Neutrophil (primary cell): Measurements from ENCODE around the gene IZUMO1.
A peak's percentile ranks its signal among the peaks of the same experiment; 100 is the strongest.
"Not testable (repeated sequence)": the region's sequence is repeated elsewhere in the genome, so short reads cannot be mapped to it uniquely, and the experiment has no call there.

Source experiments
- H3K27ac ChIP-seq: fragments of 200-600 bp; sonication (generic); 2 replicates; pipeline ENCODE4 v1.5.1; 2016; ENCODE audit warnings: mild to moderate bottlenecking, moderate library complexity
- H3K27me3 ChIP-seq: fragments of 200-600 bp; sonication (generic); 2 replicates; pipeline ENCODE4 v1.6.0; 2016; ENCODE audit warnings: mild to moderate bottlenecking
- H3K36me3 ChIP-seq: fragments of 200-600 bp; sonication (generic); 2 replicates; pipeline ENCODE4 v1.5.1; 2017
- H3K4me1 ChIP-seq, 2 experiments: fragments of 200-600 bp in 1 of 2; sonication (generic) in 1 of 2; 1 replicate in 1 of 2; 2 replicates in 1 of 2; pipeline versions ENCODE4 v1.5.1 to v1.6.1; 2013 to 2016; ENCODE audit warnings: low read depth in 1 of 2, low read length in 1 of 2, mild to moderate bottlenecking in 1 of 2, moderate library complexity in 1 of 2; ENCODE audit not compliant: control insufficient read depth in 1 of 2, insufficient read depth in 1 of 2
- H3K4me3 ChIP-seq, 2 experiments: fragments of 200-600 bp in 1 of 2; sonication (generic) in 1 of 2; 1 replicate in 1 of 2; 2 replicates in 1 of 2; pipeline ENCODE4 v1.5.1; 2013 to 2016; ENCODE audit warnings: low read depth in 1 of 2, low read length in 1 of 2, mild to moderate bottlenecking in 1 of 2, moderate library complexity in 1 of 2
- H3K9me3 ChIP-seq: fragments of 200-600 bp; sonication (generic); 2 replicates; pipeline ENCODE4 v1.5.1; 2016
- TF ChIP-seq, protein P1 (sequence below): fragments of 200-600 bp; sonication (generic); IDR thresholded peaks from 2 replicates; pipeline ENCODE4 v1.5.1; 2016; ENCODE audit warnings: antibody characterized with exemption

Gene IZUMO1

DNA sequence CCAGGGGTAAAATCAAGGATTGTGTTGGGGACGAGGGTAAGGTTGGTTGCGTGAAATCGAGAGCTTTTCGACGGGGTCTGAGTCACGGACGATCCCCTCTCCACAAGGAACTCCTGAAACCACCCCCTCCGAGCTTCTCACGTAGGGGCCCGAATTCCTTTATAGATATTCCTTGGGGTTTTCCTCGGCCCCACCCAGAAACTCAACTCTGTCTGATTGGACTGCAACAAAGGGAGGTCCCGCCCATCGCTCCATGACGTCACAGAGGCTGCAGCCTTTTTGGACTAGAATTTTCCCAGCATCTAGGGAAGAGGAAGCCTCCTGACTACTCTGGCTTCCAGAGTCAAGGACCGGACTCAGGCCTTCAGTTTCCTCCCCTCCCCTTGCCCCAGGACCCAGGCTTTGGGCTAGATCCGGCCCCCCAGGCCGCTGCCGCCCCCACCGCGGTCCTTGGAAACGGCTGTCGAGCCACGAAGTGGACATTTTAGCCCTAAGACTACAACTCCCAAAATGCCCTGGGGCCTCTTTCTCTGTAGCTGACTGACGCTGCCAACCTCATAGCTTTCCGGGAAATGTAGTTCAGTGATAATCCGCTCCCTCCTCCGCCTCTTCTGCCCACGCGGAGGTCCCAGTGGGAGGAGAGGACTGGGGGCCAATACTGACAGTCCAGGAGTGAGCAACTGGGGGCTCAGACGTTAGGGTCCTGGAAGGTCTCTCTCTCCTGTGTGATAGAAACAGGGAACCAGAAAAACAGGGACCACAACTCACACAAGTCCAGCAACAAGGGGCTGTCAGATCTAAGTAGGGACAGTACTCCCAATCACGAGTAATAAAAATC lies at the start of gene IZUMO1:
Gene IZUMO1, minus strand, starts transcription at position 172 of the 838 bp plus-strand sequence. CDS start 1,050 bp downstream, outside the sequence.
- no peaks in the 10 kb centered on the region for H3K4me1 ChIP-seq
- TF ChIP-seq, protein P1, sequence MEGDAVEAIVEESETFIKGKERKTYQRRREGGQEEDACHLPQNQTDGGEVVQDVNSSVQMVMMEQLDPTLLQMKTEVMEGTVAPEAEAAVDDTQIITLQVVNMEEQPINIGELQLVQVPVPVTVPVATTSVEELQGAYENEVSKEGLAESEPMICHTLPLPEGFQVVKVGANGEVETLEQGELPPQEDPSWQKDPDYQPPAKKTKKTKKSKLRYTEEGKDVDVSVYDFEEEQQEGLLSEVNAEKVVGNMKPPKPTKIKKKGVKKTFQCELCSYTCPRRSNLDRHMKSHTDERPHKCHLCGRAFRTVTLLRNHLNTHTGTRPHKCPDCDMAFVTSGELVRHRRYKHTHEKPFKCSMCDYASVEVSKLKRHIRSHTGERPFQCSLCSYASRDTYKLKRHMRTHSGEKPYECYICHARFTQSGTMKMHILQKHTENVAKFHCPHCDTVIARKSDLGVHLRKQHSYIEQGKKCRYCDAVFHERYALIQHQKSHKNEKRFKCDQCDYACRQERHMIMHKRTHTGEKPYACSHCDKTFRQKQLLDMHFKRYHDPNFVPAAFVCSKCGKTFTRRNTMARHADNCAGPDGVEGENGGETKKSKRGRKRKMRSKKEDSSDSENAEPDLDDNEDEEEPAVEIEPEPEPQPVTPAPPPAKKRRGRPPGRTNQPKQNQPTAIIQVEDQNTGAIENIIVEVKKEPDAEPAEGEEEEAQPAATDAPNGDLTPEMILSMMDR: no peak
- peaks cover 96% of the 10 kb centered on the region for H3K27me3 ChIP-seq
- H3K27ac ChIP-seq: no peak within 1 kb of the TSS
- no peaks in the 10 kb centered on the region for H3K36me3 ChIP-seq
- H3K4me3 ChIP-seq: no peak within 1 kb of the TSS
- H3K9me3 ChIP-seq: no peaks in the 10 kb centered on the region

DNA sequence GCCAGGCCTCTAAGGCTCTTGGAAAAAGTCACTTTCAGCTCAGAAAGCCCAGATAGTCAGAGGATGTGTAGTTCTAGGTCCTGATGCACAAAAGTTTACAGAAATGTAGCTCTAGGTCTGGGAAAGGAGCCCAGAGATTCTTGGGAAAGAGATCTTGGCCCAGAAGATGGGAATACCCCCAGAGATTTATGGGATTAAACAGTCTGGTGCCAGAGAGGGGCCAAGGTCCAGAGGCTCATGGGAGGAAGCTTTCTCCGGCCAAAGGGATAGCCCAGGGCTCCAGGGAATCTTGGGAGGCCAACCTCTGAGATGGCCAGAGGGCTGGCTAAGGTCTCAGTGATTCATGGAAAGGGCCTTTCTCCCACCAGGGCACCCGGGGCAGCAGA lies 49.0 kb upstream of the IZUMO1 start:
- H3K36me3 ChIP-seq: no peaks in the 10 kb centered on the region
- peak overlapping the region in 1 of 2 experiments; percentile 60 for H3K4me3 ChIP-seq
- H3K9me3 ChIP-seq: no peaks in the 10 kb centered on the region
- H3K4me1 ChIP-seq: peaks cover 0 to 6% of the 10 kb centered on the region in 2 experiments
- H3K27me3 ChIP-seq: no peaks in the 10 kb centered on the region
- TF ChIP-seq, protein P1: no peak
- no peak overlapping the region for H3K27ac ChIP-seq

DNA sequence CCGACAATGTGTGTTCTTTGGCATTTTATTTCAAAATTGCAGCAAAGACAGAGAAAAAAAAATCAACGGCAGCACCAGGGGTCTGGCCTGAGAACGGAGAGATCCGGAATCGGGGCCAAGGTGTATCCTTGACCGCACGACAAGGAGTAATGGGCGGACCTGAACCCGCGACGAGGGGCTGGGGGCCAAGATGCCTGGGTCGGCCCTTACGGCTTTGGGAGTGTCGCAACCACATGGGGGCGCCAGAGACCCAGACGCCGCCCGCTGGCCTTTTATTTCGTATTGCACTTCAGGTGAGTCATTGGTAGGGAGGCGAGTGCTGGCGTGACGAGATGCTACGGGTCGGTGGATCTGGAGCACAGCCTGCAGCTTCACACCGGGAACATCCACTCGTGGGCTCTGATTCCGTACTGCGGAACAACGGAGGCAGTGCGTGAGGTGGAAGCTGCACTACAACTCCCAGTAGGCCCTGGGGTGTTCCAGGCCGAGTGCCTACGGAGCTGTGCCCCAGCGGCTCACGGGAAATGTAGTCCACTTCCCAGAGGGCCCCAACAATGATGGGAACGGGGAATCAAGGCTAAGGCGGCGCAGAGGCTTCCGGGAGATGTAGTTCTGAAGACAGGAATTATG lies 48.5 kb upstream of the IZUMO1 start:
- Histone ChIP-seq H3K4me3 (peak overlapping the region; percentile 53 to 60), H3K27ac (no peak overlapping the region), H3K36me3 (no peaks in the 10 kb centered on the region), H3K27me3 (no peaks in the 10 kb centered on the region), H3K4me1 (peaks cover 0 to 6% of the 10 kb centered on the region in 2 experiments), H3K9me3 (no peaks in the 10 kb centered on the region)
- TF ChIP-seq, protein P1: peak; percentile 67

DNA sequence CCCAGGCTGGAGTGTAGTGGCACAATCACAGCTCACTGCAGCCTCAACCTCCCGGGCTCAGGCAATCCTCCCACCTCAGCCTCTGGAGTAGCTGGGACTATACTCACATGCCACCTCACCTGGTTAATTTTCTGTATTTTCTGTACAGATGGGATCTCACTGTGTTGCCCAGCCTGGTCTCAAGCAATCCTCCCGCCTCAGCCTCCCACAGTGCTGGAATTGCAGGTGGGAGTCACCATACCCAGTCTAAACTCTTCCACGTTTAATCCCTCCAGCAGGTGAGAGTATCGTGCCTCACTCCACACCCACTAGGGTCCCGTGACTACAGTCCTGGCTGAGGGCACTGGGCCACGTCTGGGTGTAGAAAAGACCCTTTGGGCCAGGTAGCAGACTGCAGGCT lies 47.6 kb upstream of the IZUMO1 start:
- H3K27ac ChIP-seq: no peak overlapping the region
- TF ChIP-seq, protein P1: no peak

DNA sequence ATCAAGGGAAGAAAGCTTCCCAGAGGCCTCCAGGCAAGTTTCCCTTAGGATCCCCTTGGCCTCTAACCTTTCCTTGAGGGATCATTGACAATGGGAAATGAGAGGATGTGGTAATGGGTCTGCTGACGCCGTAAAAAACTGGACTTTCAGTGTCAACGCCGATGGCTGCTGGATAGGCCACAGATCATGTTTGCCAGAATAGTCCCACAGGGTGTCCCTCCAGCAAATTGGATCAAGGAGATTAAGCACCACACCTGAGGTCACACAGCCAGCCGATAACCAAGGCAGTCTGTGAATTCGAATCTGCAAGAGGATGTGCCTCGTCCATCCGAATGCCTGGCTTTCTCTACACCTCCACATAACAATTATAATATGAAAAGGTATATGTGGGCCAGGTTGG lies 46.6 kb upstream of the IZUMO1 start:
- Histone ChIP-seq H3K27ac (no peak overlapping the region), H3K9me3 (no peaks in the 10 kb centered on the region), H3K4me3 (no peak overlapping the region), H3K4me1 (peaks cover 0 to 6% of the 10 kb centered on the region in 2 experiments), H3K36me3 (no peaks in the 10 kb centered on the region), H3K27me3 (no peaks in the 10 kb centered on the region)
- TF ChIP-seq, protein P1: no peak

More for the DNA sequence above, 47.6 kb upstream of the IZUMO1 start:
- Histone ChIP-seq H3K36me3 (no peaks in the 10 kb centered on the region), H3K27me3 (no peaks in the 10 kb centered on the region), H3K4me1 (peaks cover 0 to 6% of the 10 kb centered on the region in 2 experiments), H3K4me3 (no peak overlapping the region), H3K9me3 (no peaks in the 10 kb centered on the region)

DNA sequence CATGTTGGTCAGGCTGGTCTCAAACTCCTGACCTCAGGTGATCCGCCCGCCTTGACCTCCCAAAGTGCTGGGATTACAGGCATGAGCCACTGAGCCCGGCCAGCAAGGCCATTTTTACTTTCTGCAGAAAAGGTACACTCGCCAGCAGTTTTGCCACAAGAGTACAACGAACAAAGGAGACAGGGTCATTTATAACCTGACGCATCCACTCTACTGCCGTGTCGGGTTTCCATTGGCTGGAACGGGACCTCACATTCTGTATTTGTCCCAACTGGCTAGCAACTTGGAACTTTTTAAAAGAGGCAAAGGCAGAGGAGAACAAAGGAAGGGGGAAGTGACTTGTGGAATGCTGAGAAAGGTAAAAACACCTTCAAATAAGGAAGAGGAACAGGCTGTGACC lies 40.6 kb upstream of the IZUMO1 start:
- not testable (repeated sequence) for H3K4me3 ChIP-seq, H3K27ac ChIP-seq, H3K4me1 ChIP-seq, H3K9me3 ChIP-seq, H3K36me3 ChIP-seq, H3K27me3 ChIP-seq

DNA sequence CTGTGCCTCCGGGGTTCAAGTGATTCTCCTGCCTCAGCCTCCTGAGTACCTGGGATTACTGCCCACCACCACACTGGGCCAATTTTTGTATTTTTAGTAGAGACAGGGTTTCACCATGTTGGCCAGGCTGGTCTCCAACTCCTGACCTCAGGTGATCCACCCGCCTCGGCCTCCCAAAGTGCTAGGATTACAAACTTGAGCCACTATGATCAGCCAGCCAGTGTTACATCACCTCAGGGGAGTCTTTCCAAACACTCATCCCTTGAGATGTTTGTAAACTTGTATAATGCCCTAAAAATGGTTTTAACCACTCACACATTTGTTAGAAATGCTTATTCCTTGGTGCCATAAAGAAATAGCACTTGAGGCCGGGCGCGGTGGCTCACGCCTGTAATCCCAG lies 39.7 kb upstream of the IZUMO1 start:
- not testable (repeated sequence) for H3K9me3 ChIP-seq, H3K4me3 ChIP-seq, H3K27ac ChIP-seq, H3K36me3 ChIP-seq, H3K4me1 ChIP-seq
- H3K27me3 ChIP-seq: peaks cover 17% of the 10 kb centered on the region
